GM12875 (cell line): ENCODE measurements around the gene DAB2IP.
A peak's percentile ranks its signal among the peaks of the same experiment; 100 is the strongest.

Experiments used
- H3K4me3 ChIP-seq: one replicate; pipeline ENCODE4 v1.5.1; 2011; ENCODE audit warnings: low read depth, low read length, control low read depth
- CTCF ChIP-seq: IDR thresholded peaks from 2 replicates; pipeline ENCODE4 v1.5.1; 2011; ENCODE audit warnings: low read depth, mild to moderate bottlenecking, control low read depth, inconsistent platforms, low read length, moderate library complexity, borderline replicate concordance; ENCODE audit not compliant: insufficient read depth

DAB2IP gene

GRCh38 chr9:121682926-121683515, 31.6 kb downstream of the DAB2IP start:
- no peak overlapping the region for H3K4me3 ChIP-seq
- no peak for TF ChIP-seq CTCF

GRCh38 chr9:121683652-121684051, 32.2 kb downstream of the DAB2IP start:
- no peak overlapping the region for H3K4me3 ChIP-seq
- TF ChIP-seq CTCF = no peak

- no peak overlapping the region for H3K4me3 ChIP-seq
- TF ChIP-seq CTCF = peak; percentile 74
Measured at GRCh38 chr9:121684381-121685145, 33.1 kb downstream of the DAB2IP start.

- no peak for TF ChIP-seq CTCF
- no peak overlapping the region for H3K4me3 ChIP-seq
Measured at GRCh38 chr9:121685146-121685794, 33.8 kb downstream of the DAB2IP start.

GRCh38 chr9:121685795-121686377, 34.5 kb downstream of the DAB2IP start:
- no peak overlapping the region for H3K4me3 ChIP-seq
- no peak for TF ChIP-seq CTCF

- peak; percentile 93 for TF ChIP-seq CTCF
- H3K4me3 ChIP-seq = no peak overlapping the region
Measured at GRCh38 chr9:121686930-121687541, 35.6 kb downstream of the DAB2IP start.
